Activated T-helper 2 cell treated with anti-CD3 and anti-CD28 coated beads, Interferon-gamma antibody, Interleukin-2, Interleukin-4, amounts not matched to agents 10 μg/mL and 5 μg/mL and 100 μg/mL, durations not matched to agents 14 hours and 24 hours and 36 hours (primary cell): ENCODE results near the gene NOL6. TPM values are rescaled to one million over a fixed set of nuclear protein-coding genes. Genes with fewer than 3 reads are reported as not detected.
"Not testable (repeated sequence)": the region's sequence is repeated elsewhere in the genome, so short reads cannot be mapped to it uniquely, and the experiment has no call there.

Experiments
- DNase-seq: peaks from one replicate; pipeline ENCODE4 v3.0.0; 2021; ENCODE audit warnings: low spot score
- H3K27ac Mint-ChIP-seq: one replicate; pipeline ENCODE4 v1.8.0; 2021; ENCODE audit warnings: mixed read lengths
- H3K27me3 Mint-ChIP-seq: one replicate; pipeline ENCODE4 v1.8.0; 2021; ENCODE audit warnings: low read depth, mixed read lengths
- H3K36me3 Mint-ChIP-seq: one replicate; pipeline ENCODE4 v1.8.0; 2021; ENCODE audit warnings: low read depth, mixed read lengths
- H3K4me1 Mint-ChIP-seq: one replicate; pipeline ENCODE4 v1.8.0; 2021; ENCODE audit warnings: low read depth, mixed read lengths
- H3K4me3 Mint-ChIP-seq: one replicate; pipeline ENCODE4 v1.8.0; 2021; ENCODE audit warnings: low read depth, mild to moderate bottlenecking, moderate library complexity, mixed read lengths
- H3K9me3 Mint-ChIP-seq: one replicate; pipeline ENCODE4 v1.8.0; 2021; ENCODE audit warnings: mixed read lengths
- intact Hi-C: fragments of 100-400 bp; cut with micrococcal nuclease; formaldehyde crosslinking; loops from one replicate; pipeline ENCODE4 v1.15.1; 2023
- total RNA-seq: library from RNA; stranded (reverse); gene quantifications from 2 replicates; pipeline ENCODE4 v1.2.3, GENCODE V29; 2022

Gene NOL6
- total RNA-seq: 61.9 and 65.3 TPM in 2 replicates

DNA sequence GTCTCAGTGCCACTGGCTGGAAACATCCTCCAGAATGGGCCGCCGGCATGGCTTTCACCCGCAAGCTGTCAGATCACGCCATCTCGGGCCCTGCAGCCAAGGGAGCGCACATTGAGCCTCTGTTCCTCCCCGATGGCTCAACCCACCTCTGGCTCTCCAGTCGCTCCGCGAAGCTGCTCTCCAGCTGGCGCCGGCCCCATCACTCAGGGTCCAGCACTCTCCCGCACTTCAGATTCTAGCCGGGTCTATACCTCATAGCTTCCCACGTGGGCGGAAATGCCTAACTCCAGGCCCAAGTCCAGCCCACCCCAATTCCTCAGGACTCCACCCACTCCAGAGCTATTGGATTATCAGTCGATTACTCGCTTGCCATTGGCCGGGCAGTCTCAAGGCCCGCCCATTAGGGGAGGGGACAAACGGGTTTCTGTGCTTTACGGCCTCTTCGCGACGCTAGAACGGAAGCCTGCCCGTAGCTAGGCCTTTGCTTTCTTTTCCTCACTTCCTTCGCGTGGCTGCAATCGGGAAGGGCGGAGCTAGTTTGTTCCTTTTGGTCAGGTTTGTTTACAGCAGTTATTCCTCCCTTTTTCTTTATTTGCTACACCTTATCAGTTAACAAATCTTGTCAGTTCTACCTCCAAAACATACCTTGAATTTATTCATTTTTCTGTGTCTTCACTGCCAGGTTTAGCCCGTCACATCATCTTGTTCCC is at the start of gene NOL6:
Gene NOL6 (minus strand): TSS at position 282 of the 710 bp plus-strand sequence. CDS start 82 bp downstream, at position 200.
- H3K36me3 Mint-ChIP-seq: peaks cover 40% of the 10 kb centered on the region
- intact Hi-C loops: loop anchor here (1.0 to 5.0 kb wide), 2 partner anchors 26 to 181 kb away; partner anchors contain the start of genes AQP3 and NFX1
- H3K27me3 Mint-ChIP-seq: no peaks in the 10 kb centered on the region
- DNase-seq: peak; percentile 98
- no peaks in the 10 kb centered on the region for H3K9me3 Mint-ChIP-seq
- peak within 1 kb of the TSS; percentile 92 for H3K27ac Mint-ChIP-seq
- H3K4me1 Mint-ChIP-seq: peaks cover 21% of the 10 kb centered on the region
- H3K4me3 Mint-ChIP-seq: peak within 1 kb of the TSS; percentile 98

- H3K27me3 Mint-ChIP-seq: peaks cover 43% of the 10 kb centered on the region
- H3K9me3 Mint-ChIP-seq, H3K4me3 Mint-ChIP-seq, H3K4me1 Mint-ChIP-seq, H3K27ac Mint-ChIP-seq, DNase-seq, H3K36me3 Mint-ChIP-seq, intact Hi-C loops: not testable (repeated sequence)
These were observed 48.1 kb upstream of the NOL6 start for GRCh38 chr9:33521861-33522260.

DNA sequence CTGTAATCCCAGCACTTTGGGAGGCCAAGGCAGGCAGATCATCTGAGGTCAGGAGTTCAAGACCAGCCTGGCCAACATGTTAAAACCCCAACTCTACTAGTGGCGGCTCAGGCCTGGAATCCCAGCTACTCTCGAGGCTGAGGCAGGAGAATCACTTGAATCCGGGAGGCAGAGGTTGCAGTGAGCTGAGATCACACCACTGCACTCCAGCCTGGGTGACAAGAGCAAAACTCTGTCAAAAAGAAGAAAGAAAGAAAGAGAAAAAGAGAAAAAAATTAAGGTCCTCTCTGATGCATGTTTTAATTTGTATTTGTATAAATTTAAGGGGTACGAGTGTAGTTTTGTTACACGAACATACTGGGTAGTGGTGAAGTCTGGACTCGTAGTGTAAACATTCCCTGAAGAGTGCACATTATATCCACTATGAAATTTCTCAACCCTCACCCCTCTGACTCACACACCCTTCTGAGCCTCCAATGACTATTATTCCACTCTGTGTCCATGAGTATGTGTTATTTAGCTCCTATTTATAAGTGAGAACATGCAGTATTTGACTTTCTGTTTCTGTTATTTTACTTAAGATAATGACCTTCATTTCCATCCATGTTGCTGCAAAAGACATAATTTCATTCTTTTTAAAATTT is 44.3 kb upstream of the NOL6 start:
- H3K27ac Mint-ChIP-seq, H3K9me3 Mint-ChIP-seq, H3K4me3 Mint-ChIP-seq, intact Hi-C loops, H3K4me1 Mint-ChIP-seq, H3K36me3 Mint-ChIP-seq, DNase-seq: not testable (repeated sequence)
- peaks cover 28% of the 10 kb centered on the region for H3K27me3 Mint-ChIP-seq

DNA sequence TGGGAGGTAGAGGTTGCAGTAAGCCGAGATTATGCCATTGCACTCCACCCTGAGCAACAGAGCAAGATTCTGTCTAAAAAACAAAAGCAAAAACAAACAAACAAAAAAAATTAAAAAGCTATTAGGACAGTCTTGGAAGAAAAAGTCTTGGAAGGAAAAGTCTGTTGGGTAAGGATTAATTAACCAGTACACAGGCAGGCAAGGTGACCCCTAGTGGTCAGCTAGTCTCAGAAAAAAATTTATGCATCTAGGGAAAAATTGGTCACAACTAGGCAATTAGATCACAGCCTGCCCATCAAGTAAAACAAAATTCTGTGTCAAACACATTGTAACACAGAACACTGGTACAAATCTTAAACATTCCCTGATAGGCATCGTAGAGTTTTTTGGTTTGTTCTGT is 43.6 kb upstream of the NOL6 start:
- Mint-ChIP-seq H3K27me3 (peaks cover 21% of the 10 kb centered on the region), H3K27ac (no peak overlapping the region)

DNA sequence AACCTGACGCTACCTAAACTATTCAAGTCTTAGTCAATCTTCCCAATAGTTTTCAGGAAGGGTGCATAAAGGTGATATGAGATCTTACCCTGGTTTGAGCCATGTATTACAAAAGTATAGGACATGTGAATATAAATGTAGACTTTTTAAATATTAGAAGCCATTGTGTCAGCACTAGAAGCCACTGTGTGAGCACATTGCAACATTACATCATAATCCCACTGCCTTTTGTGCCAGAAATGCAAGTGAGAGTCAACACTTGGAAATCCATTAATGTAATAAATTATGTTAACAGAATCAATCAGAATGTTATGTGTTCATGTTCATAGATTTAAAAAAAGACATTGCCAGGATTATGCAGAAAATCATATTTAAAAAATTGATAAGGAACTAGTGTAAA is 42.7 kb upstream of the NOL6 start:
- H3K36me3 Mint-ChIP-seq, intact Hi-C loops, DNase-seq, H3K4me3 Mint-ChIP-seq, H3K4me1 Mint-ChIP-seq, H3K9me3 Mint-ChIP-seq, H3K27ac Mint-ChIP-seq: not testable (repeated sequence)
- peaks cover 13% of the 10 kb centered on the region for H3K27me3 Mint-ChIP-seq

More for the DNA sequence above, 43.6 kb upstream of the NOL6 start:
- no peak for DNase-seq
- no peaks in the 10 kb centered on the region for H3K9me3 Mint-ChIP-seq
- H3K4me1 Mint-ChIP-seq: no peaks in the 10 kb centered on the region
- no peak overlapping the region for H3K4me3 Mint-ChIP-seq
- H3K36me3 Mint-ChIP-seq: no peaks in the 10 kb centered on the region
- intact Hi-C loops: no loop called here

DNA sequence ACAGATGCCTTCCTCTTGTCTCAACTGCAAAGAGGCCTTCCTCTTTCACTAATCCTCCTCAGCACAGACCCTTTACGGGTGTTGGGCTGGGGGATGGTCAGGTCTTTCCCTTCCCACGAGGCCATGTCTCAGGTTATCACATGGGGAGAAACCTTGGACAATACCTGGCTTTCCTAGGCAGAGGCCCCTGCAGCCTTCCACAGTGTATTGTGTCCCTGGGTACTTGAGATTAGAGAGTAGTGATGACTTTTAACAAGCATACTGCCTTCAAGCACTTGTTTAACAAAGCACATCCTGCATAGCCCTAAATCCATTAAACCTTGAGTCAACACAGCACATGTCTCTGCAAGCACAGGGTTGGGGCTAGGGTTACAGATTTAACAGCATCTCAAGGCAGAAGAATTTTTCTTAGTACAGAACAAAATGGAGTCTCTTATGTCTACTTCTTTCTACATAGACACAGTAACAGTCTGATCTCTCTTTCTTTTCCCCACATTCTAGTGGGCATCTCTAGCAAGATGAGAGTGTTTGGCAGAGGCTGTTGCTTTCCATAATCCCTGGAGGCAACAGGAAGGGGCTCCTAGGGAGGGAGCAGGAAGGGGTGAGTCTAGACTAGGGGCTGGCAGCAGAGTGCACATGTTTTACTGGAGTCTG is 41.7 kb upstream of the NOL6 start:
- H3K36me3 Mint-ChIP-seq, DNase-seq, H3K9me3 Mint-ChIP-seq, H3K27ac Mint-ChIP-seq, intact Hi-C loops, H3K4me3 Mint-ChIP-seq, H3K4me1 Mint-ChIP-seq: not testable (repeated sequence)
- H3K27me3 Mint-ChIP-seq: peaks cover 13% of the 10 kb centered on the region

DNA sequence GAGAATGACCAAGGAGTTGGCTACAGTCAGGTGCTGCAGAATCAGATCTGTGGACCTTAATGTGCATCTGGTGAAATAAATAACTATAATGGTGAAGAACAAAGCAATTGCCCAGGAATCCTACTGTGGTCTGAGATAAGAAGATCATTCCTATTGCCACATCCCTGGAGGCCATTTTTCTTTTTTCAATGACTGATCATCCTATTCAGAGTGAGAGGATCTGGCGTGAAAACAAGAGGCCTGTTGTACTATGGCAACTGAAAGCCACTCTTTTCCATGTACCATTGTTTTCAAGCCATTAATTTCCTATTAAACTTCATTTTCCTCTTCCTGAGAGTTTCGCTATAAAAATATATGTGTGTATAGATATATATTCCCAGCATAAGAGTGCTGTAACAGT is 38.8 kb upstream of the NOL6 start:
- H3K4me1 Mint-ChIP-seq, H3K4me3 Mint-ChIP-seq, H3K27me3 Mint-ChIP-seq, H3K27ac Mint-ChIP-seq, H3K36me3 Mint-ChIP-seq, H3K9me3 Mint-ChIP-seq, DNase-seq, intact Hi-C loops: not testable (repeated sequence)

DNA sequence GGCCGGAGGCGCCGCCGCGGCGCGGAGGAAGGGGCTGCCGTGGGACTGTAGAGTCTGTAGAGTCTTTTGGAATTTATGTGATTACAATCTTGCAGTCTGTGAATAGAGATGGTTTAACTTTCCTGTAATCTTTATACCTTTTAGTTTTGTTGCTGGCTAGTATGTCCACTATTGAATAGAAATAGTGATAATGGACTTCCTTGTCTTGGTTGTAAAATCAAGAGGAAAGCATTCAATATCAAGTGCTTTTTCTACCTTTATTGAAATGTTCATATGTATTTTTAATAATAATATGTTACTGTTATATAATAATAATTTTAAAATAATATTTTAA is 37.4 kb upstream of the NOL6 start:
- H3K36me3 Mint-ChIP-seq, H3K9me3 Mint-ChIP-seq, intact Hi-C loops, DNase-seq, H3K27me3 Mint-ChIP-seq: not testable (repeated sequence)
- H3K27ac Mint-ChIP-seq: peak overlapping the region; percentile 86
- peaks cover 15% of the 10 kb centered on the region for H3K4me1 Mint-ChIP-seq
- peak overlapping the region; percentile 90 for H3K4me3 Mint-ChIP-seq

- Mint-ChIP-seq H3K27ac (peak overlapping the region; percentile 86), H3K4me1 (peaks cover 17% of the 10 kb centered on the region), H3K9me3 (no peaks in the 10 kb centered on the region), H3K36me3 (no peaks in the 10 kb centered on the region), H3K27me3 (peaks cover 7% of the 10 kb centered on the region), H3K4me3 (peak overlapping the region; percentile 90)
- DNase-seq: peak; percentile 26
- intact Hi-C loops: no loop called here
These were observed 36.8 kb upstream of the NOL6 start for GRCh38 chr9:33510262-33511183.

- DNase-seq: no peak
- H3K27me3 Mint-ChIP-seq: peaks cover 3% of the 10 kb centered on the region
- H3K36me3 Mint-ChIP-seq: no peaks in the 10 kb centered on the region
- H3K27ac Mint-ChIP-seq: no peak overlapping the region
- peaks cover 17% of the 10 kb centered on the region for H3K4me1 Mint-ChIP-seq
- intact Hi-C loops: no loop called here
- H3K4me3 Mint-ChIP-seq: no peak overlapping the region
- H3K9me3 Mint-ChIP-seq: no peaks in the 10 kb centered on the region
These were observed 33.1 kb upstream of the NOL6 start for GRCh38 chr9:33506626-33507370.

DNA sequence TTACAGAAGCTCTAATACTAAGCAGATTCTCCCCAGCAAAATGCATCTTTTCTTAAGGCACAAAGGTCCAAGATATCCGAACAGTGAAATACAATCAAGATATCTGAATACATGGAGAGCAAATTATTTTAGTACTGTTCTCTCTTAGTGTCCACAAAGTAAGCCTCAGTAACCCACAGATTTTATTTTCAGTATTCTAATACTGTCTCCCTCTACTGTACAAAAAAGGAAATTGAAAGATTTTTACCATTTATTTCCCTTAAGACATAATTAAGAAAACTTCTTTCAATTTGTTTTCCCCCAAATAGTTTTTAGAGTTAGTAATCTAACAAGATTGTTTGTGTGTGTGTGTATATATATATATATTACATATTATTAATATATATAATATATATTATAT is 24.7 kb upstream of the NOL6 start:
- peaks cover 7% of the 10 kb centered on the region for H3K27me3 Mint-ChIP-seq
- intact Hi-C loops: no loop called here

DNA sequence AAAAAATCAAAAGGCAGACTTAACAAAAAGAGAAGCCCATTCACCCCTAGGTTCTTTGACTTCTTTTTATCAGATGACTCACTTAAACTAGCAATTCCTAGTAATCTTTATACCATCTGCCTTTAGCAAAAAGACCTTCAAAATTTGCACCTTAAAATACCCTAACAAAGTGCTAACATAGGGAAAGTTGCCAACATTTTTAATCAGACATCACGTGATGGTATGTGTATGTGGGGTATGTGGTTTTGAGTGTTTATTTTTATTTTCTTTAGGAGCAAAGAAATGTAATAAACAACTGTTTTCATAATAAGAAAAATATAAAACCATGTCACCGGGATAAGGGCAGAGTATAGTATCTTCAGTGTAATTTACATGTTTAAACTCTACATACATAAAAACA is 20.1 kb upstream of the NOL6 start:
- peaks cover 17% of the 10 kb centered on the region for H3K27me3 Mint-ChIP-seq
- intact Hi-C loops, H3K9me3 Mint-ChIP-seq: not testable (repeated sequence)

More for the DNA sequence above, 24.7 kb upstream of the NOL6 start:
- DNase-seq: no peak
- Mint-ChIP-seq H3K27ac (no peak overlapping the region), H3K36me3 (no peaks in the 10 kb centered on the region), H3K4me3 (no peak overlapping the region), H3K4me1 (no peaks in the 10 kb centered on the region), H3K9me3 (no peaks in the 10 kb centered on the region)

More for the DNA sequence above, 20.1 kb upstream of the NOL6 start:
- not testable (repeated sequence) for H3K4me3 Mint-ChIP-seq, H3K36me3 Mint-ChIP-seq, H3K4me1 Mint-ChIP-seq, DNase-seq, H3K27ac Mint-ChIP-seq
